TTC549 (cell line): Measurements from ENCODE around the gene CHMP6.

Experiments used
- FAIRE-seq: peaks from 2 replicates; lab custom pipeline; 2012; peaks lifted over from hg19 to GRCh38; lab: Jason Lieb, UNC

The CHMP6 gene

GRCh38 chr17:80956321-80957190, 35.1 kb upstream of the CHMP6 start:
- no peak for FAIRE-seq

DNA sequence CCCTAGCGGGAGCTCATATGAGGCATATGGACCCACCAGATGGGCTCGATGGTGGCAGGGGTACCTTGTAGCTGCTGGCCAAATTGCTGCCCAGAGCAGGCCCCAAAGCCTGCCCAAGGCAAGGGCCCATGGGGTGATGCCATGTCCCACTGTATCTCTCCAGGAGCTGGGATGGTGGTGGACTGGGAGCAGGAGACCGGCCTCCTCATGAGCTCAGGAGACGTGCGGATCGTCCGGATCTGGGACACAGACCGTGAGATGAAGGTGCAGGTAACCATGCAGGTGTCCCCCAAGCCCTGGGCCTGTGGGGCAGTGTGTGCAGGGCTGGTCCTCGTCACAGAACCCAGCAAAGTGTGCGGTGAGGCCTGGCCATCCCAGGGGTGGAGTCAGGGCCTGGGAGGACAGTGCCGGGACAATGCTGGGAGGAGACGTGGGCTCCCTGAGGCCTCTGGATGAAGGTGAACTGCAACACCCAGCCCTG, 34.1 kb upstream of the CHMP6 start:
- no peak for FAIRE-seq

DNA sequence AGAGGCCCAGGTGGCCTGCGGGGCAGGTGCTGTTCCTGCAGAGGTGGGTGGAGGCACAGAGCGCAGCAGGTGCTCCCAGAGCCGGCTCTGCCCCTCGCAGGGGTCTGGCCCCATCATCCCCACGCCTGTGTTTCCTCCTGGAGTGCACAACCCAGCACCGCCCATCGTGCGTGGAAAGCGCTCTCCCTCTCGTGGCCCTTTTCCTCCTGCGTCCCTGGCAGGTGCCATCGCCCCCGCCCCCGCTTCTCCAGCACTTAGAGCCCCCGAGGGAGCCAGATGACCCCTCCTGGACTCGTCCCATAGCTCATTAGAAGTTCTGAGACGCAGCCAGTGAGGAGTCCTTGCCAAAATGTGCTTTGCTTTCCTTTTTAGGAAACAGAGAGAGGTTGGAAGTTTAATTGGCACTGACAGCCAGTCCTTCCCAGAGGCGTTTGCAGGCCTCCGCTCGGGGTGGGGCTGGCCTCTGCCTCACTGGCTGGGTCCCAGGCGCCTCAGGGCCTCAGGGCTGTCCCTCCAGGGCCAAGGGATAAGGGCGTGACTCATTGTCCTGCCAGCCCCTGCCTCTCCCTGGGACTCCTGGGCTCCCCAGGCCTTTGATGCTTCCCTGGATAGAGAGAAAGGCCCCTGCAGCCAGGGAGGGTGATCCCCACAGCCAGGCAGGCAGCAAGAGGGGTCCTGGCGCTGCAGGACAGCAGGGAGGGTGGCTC, 32.2 kb upstream of the CHMP6 start:
- no peak for FAIRE-seq

DNA sequence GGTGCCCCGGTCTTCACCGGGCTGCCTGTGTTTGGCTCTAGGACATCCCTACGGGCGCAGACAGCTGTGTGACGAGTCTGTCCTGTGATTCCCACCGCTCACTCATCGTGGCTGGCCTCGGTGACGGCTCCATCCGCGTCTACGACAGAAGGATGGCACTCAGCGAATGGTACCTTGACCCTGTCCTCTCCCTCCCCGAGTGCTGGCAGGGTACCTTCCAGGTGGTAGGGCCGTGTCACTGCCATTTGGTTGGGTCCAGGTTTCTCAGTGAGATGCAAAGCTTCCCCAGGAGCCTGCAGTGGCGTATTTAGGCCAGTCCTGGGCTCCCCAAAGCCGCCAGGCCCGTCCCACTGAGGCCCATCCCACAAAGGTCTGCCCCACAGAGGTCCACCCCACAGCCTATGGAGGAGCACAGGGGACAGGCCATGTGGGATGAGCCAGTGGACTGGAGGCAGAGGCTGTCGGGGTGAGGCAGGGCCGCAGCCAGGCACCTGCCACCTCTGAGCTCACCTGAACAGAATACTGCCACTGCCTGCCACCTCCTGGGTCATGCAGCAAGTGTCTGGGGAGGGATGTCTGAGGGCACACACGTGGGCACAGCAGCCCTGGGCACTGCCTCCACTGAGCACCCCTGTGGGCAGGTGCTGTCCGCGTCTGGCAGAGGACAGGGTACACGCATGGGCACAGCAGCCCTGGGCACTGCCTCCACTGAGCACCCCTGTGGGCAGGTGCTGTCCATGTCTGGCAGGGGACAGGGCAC, 31.4 kb upstream of the CHMP6 start:
- no peak for FAIRE-seq

DNA sequence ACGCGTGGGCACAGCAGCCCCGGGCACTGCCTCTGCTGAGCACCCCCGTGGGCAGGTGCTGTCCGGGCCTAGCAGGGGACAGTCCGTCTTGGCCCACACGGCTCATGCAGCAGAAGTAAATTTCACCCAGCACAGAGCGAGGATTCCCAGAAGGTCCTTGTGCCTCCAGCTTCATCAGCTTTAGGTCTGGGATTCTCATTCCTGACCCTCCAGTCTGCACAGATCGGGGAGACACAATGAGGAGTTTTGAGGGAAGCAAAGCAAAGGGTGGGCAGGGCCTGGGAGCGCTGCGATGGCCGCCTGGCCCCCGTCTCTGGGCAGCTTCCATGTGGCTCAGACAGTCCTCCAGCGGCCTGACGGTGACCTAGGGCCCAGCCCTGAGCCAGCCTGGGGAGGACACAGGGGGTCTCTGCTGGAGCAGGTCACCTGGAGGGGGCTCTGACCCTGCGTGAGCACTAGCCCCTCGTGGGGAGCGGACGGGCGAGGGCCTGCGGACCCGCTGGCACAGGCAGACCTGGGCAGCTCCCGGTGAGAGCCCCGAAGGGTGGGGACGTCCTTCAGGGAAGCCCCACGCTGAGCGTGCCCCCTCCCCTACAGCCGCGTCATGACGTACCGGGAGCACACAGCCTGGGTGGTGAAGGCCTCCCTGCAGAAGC, 30.7 kb upstream of the CHMP6 start:
- no peak for FAIRE-seq

GRCh38 chr17:80961541-80962330, 29.9 kb upstream of the CHMP6 start:
- no peak for FAIRE-seq

GRCh38 chr17:80962356-80963329, 29.0 kb upstream of the CHMP6 start:
- no peak for FAIRE-seq

GRCh38 chr17:80963812-80964543, 27.7 kb upstream of the CHMP6 start:
- FAIRE-seq = no peak

DNA sequence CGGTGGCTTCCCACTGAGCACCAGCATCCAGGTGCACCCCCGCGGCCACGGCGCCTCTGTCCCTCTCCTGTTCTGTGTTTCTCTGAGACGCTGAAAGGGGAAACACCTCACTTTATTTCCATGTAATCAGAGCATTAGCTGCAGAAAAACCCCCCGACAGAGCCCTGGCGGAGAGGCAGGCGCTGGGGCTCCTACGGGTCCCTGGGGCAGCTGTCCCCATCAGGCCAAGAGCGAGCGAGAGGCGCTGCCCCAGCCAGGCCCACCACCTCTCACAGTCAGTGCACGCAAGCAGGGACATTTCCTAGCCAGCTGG, 27.1 kb upstream of the CHMP6 start:
- FAIRE-seq = no peak

GRCh38 chr17:80964859-80965580, 26.6 kb upstream of the CHMP6 start:
- no peak for FAIRE-seq

GRCh38 chr17:80965606-80966005, 26.0 kb upstream of the CHMP6 start:
- no peak for FAIRE-seq

DNA sequence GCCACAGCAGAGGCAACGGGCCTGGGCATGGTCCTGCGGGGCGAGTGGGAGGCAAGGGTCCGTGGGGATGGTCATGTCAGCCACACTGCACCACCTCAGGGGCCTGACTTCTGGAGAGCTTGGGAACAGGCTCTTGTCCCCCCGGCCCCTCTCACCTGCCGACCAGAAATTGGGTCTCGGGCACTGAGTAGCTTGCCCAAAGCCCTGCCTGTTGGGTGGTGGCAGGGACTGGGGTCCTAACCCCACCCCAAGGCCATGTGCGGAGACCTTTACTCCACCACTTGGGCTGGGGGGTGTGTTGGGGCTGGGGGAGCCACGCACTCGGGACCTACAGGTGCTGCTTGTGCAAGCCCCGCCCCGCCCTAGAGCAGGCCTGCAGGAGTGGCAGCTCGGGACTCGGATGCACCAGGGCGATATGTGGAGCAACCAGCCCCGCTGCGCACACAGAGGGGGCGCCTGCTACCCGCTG, 24.2 kb upstream of the CHMP6 start:
- FAIRE-seq = no peak

GRCh38 chr17:80968602-80969029, 23.0 kb upstream of the CHMP6 start:
- FAIRE-seq = no peak

DNA sequence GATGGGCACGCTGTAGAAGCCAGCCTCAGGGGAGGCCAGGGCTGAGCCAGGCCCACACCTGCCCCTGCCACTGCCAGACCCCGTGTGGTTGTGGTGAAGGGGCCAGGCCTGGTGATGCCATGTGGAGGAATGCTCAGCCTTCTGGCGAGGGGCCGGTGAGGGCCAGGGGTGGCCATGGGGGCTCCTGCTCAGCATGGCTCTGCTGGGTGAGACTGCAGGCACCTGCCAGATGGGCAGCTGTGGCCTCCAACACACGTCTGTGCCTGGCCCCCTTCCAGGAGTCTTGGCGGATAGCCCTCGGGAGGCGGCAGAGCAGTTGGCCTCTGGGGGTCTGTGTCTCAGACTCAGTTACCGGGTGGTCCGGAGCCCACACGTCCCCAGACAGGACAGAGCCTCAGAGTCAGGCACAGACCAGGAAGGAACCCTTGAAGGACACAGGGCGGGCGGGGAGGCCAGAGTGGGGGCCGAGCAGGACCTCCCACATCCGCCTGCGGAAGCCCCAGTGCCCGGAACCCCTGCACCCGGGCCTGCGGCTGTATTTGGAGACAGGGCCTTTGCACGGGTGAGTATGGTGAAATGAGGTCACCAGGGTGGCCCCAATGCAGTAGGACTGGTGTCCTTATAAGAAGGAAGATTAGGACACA, 22.5 kb upstream of the CHMP6 start:
- no peak for FAIRE-seq

- no peak for FAIRE-seq
Measured at GRCh38 chr17:80969674-80970043, 22.0 kb upstream of the CHMP6 start.

DNA sequence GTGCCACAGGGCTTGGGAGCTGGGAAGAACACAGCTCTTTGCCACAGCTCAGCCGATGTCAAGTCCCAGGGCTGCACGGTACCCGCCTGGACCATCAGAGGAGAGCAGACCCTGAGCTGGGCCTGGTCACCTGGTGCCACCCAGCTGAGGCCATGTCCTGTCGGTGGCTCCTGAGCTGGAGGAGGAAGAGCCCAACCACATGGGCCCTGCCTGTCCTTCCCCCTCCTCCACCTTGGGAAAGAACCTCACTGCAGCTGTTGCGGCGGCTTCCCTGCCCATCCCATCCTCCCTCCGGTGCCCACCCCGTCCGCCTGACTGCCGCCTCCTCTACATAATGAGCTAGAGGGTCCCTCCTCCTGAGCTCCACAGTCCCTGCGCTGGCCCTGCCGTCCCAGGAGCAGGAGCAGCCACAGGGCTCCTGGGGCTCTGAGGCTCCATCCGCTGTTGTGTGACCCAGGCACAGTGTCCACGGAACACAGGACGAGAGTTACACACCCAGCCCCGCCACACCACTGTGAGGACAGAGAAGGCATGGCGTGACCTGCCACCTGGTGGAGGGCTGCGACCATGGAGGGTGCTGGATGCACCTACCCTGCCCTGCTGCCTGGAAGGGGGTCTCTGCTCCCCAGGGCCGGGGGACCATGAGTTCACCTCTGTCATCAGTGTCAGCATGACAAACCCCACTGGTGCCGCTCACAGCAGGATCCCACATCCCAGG, 21.4 kb upstream of the CHMP6 start:
- no peak for FAIRE-seq
